IMR-90 (cell line): ENCODE measurements around the gene CFD. TPM values are rescaled to one million over a fixed set of nuclear protein-coding genes. Genes with fewer than 3 reads are reported as not detected.

Experiments used
- ATAC-seq: fragments of 200-7000 bp; cut with Tn5 transposase; 2 replicates; pipeline ENCODE4 v1.9.1; 2020; ENCODE audit warnings: low read depth, mild to moderate bottlenecking, moderate library complexity
- BruUV-seq: library from RNA; stranded (reverse); fragments of 400-500 nt; replicated peaks from 2 replicates; lab custom pipeline; 2021; lab: Mats Ljungman, UMichigan
- CTCF ChIA-PET: fragments of 300-600 bp; formaldehyde crosslinking; extraction: SDS; loops from one replicate; lab custom pipeline; 2021; ENCODE audit warnings: antibody characterized with exemption; lab: Yijun Ruan, JAX
- POLR2A ChIA-PET: fragments of 300-600 bp; sonication (Branson Sonifier 250); formaldehyde crosslinking; loops from one replicate; lab custom pipeline; 2022; ENCODE audit warnings: antibody characterized with exemption; ENCODE audit not compliant: unreplicated experiment; lab: Charles Lee
- DNase-seq: peaks from one replicate; pipeline ENCODE4 v3.0.0; 2013
- H2AFZ ChIP-seq: replicated peaks from 2 replicates; pipeline ENCODE3; 2013; ENCODE audit warnings: low read length, mild to moderate bottlenecking; ENCODE audit not compliant: poor library complexity
- H2AK5ac ChIP-seq: 2 replicates; pipeline ENCODE4 v1.6.1; 2013; ENCODE audit warnings: low read depth, low read length, inconsistent platforms
- H2AK9ac ChIP-seq: replicated peaks from 2 replicates; pipeline ENCODE3; 2013; ENCODE audit warnings: mild to moderate bottlenecking, low read depth, low read length, moderate library complexity; ENCODE audit not compliant: poor library complexity
- H2BK120ac ChIP-seq: 2 replicates; pipeline ENCODE4 v1.6.1; 2013; ENCODE audit warnings: low read depth, low read length, inconsistent platforms
- H2BK15ac ChIP-seq: 3 replicates; pipeline ENCODE4 v1.6.1; 2013; ENCODE audit warnings: low read depth, low read length, inconsistent platforms
- H2BK20ac ChIP-seq: 2 replicates; pipeline ENCODE4 v1.6.1; 2013; ENCODE audit warnings: low read depth, mild to moderate bottlenecking, inconsistent platforms, low read length, moderate library complexity
- H2BK5ac ChIP-seq: 2 replicates; pipeline ENCODE4 v1.6.1; 2013; ENCODE audit warnings: mild to moderate bottlenecking, low read depth, low read length, inconsistent platforms; ENCODE audit not compliant: poor library complexity, severe bottlenecking
- H3K14ac ChIP-seq: replicated peaks from 2 replicates; pipeline ENCODE4 v1.6.1; 2013; ENCODE audit warnings: low read depth, low read length, inconsistent platforms
- H3K18ac ChIP-seq: 2 replicates; pipeline ENCODE4 v1.6.1; 2013; ENCODE audit warnings: low read depth, low read length, control low read depth
- H3K23ac ChIP-seq: 2 replicates; pipeline ENCODE4 v1.6.1; 2013; ENCODE audit warnings: low read depth, low read length, inconsistent platforms
- H3K27ac ChIP-seq: 2 replicates; pipeline ENCODE4 v1.5.1; 2013; ENCODE audit warnings: mild to moderate bottlenecking, control low read depth, low read length; ENCODE audit not compliant: insufficient read depth
- H3K27me3 ChIP-seq: 2 replicates; pipeline ENCODE4 v1.6.1; 2013; ENCODE audit warnings: low read length; ENCODE audit not compliant: control insufficient read depth, insufficient read depth
- H3K36me3 ChIP-seq: 2 replicates; pipeline ENCODE4 v1.6.1; 2013; ENCODE audit warnings: low read length, mixed read lengths; ENCODE audit not compliant: control insufficient read depth, insufficient read depth
- H3K4ac ChIP-seq: 2 replicates; pipeline ENCODE4 v1.6.1; 2013; ENCODE audit warnings: low read depth, low read length, inconsistent platforms
- H3K4me1 ChIP-seq: 2 replicates; pipeline ENCODE4 v1.6.1; 2013; ENCODE audit warnings: low read length, mixed read lengths; ENCODE audit not compliant: control insufficient read depth, insufficient read depth
- H3K4me2 ChIP-seq: 2 replicates; pipeline ENCODE4 v1.6.1; 2013; ENCODE audit warnings: low read depth, mild to moderate bottlenecking, control low read depth, low read length, moderate library complexity
- H3K4me3 ChIP-seq: 2 replicates; pipeline ENCODE4 v1.5.1; 2013; ENCODE audit warnings: low read depth, mild to moderate bottlenecking, control low read depth, low read length, moderate library complexity; ENCODE audit not compliant: insufficient read depth
- H3K56ac ChIP-seq: 2 replicates; pipeline ENCODE4 v1.6.1; 2013; ENCODE audit warnings: low read length, inconsistent platforms; ENCODE audit not compliant: insufficient read depth; ENCODE audit errors: extremely low read depth
- H3K79me1 ChIP-seq, 2 experiments: 2 replicates each; pipeline ENCODE4 v1.6.1; 2013; ENCODE audit warnings: low read length in 2 of 2, inconsistent platforms in 1 of 2, low read depth in 1 of 2
- H3K9ac ChIP-seq: 2 replicates; pipeline ENCODE4 v1.6.1; 2013; ENCODE audit warnings: low read depth, low read length, control low read depth
- H3K9me1 ChIP-seq: 2 replicates; pipeline ENCODE4 v1.6.1; 2013; ENCODE audit warnings: low read length, inconsistent platforms; ENCODE audit not compliant: insufficient read depth
- H3K9me3 ChIP-seq: 2 replicates; pipeline ENCODE4 v1.6.1; 2013; ENCODE audit warnings: low read length; ENCODE audit not compliant: control insufficient read depth, insufficient read depth
- H4K20me1 ChIP-seq: 2 replicates; pipeline ENCODE4 v1.6.1; 2013; ENCODE audit warnings: low read length, inconsistent platforms; ENCODE audit not compliant: insufficient read depth
- H4K5ac ChIP-seq: 2 replicates; pipeline ENCODE4 v1.6.1; 2013; ENCODE audit warnings: mild to moderate bottlenecking, low read depth, low read length, control low read depth
- H4K8ac ChIP-seq, 2 experiments: 2 replicates each; pipeline ENCODE4 v1.6.1; 2013; ENCODE audit warnings: low read depth in 2 of 2, low read length in 2 of 2, control low read depth in 1 of 2, inconsistent platforms in 1 of 2
- H4K91ac ChIP-seq: 2 replicates; pipeline ENCODE4 v1.6.1; 2013; ENCODE audit warnings: low read depth, low read length, inconsistent platforms; ENCODE audit not compliant: insufficient read depth
- BHLHE40 ChIP-seq: fragments of 150-350 bp; IDR thresholded peaks from 2 replicates; pipeline ENCODE4 v1.6.1; 2016; ENCODE audit warnings: mild to moderate bottlenecking, low read depth, low read length
- CEBPB ChIP-seq: IDR thresholded peaks from 2 replicates; pipeline ENCODE4 v1.6.1; 2012; ENCODE audit warnings: low read depth, low read length, improper control_type of control experiment
- CHD1 ChIP-seq: IDR thresholded peaks from 2 replicates; pipeline ENCODE4 v1.6.1; 2012; ENCODE audit warnings: low read depth, low read length, improper control_type of control experiment
- CTCF ChIP-seq: conservative IDR thresholded peaks from 2 replicates; pipeline ENCODE4 v1.5.1; 2012; ENCODE audit warnings: mild to moderate bottlenecking, low read depth, low read length, improper control_type of control experiment
- ELK1 ChIP-seq: fragments of 150-350 bp; IDR thresholded peaks from 2 replicates; pipeline ENCODE4 v1.6.1; 2016; ENCODE audit warnings: low read depth, mild to moderate bottlenecking, low read length, moderate library complexity, borderline replicate concordance
- FOS ChIP-seq: fragments of 150-350 bp; IDR thresholded peaks from 2 replicates; pipeline ENCODE4 v1.6.1; 2016; ENCODE audit warnings: low read depth, low read length
- MAFK ChIP-seq: IDR thresholded peaks from 2 replicates; pipeline ENCODE4 v1.6.1; 2012; ENCODE audit warnings: low read depth, low read length, improper control_type of control experiment
- MAZ ChIP-seq: IDR thresholded peaks from 2 replicates; pipeline ENCODE4 v1.6.1; 2012; ENCODE audit warnings: low read depth, mild to moderate bottlenecking, low read length, improper control_type of control experiment, moderate library complexity, borderline replicate concordance
- MXI1 ChIP-seq: IDR thresholded peaks from 2 replicates; pipeline ENCODE4 v1.6.1; 2012; ENCODE audit warnings: low read depth, mild to moderate bottlenecking, low read length, moderate library complexity, borderline replicate concordance
- NFE2L2 ChIP-seq: fragments of 150-350 bp; IDR thresholded peaks from 2 replicates; pipeline ENCODE4 v1.6.1; 2016; ENCODE audit warnings: low read depth, mild to moderate bottlenecking, low read length
- POLR2A ChIP-seq: IDR thresholded peaks from 2 replicates; pipeline ENCODE4 v1.6.1; 2012; ENCODE audit warnings: mild to moderate bottlenecking, low read depth, low read length
- RAD21 ChIP-seq: IDR thresholded peaks from 2 replicates; pipeline ENCODE4 v1.6.1; 2012; ENCODE audit warnings: low read length, improper control_type of control experiment
- RCOR1 ChIP-seq: IDR thresholded peaks from 2 replicates; pipeline ENCODE4 v1.6.1; 2012; ENCODE audit warnings: mild to moderate bottlenecking, low read length, improper control_type of control experiment; ENCODE audit not compliant: insufficient replicate concordance
- RFX5 ChIP-seq: IDR thresholded peaks from 2 replicates; pipeline ENCODE4 v1.8.0; 2012; ENCODE audit warnings: low read depth, mild to moderate bottlenecking, low read length, moderate library complexity
- SMC3 ChIP-seq: fragments of 150-350 bp; IDR thresholded peaks from 2 replicates; pipeline ENCODE4 v1.6.1; 2016; ENCODE audit warnings: low read depth, mild to moderate bottlenecking, antibody characterized with exemption, low read length, moderate library complexity
- USF2 ChIP-seq: fragments of 150-350 bp; IDR thresholded peaks from 2 replicates; pipeline ENCODE4 v1.6.1; 2017; ENCODE audit warnings: mild to moderate bottlenecking, antibody characterized with exemption, low read length, low read depth
- WGBS, 2 experiments: methylation state at CpG; one replicate each; pipeline versions ENCODE4 v1.1.5 to v1.1.7; 2013; ENCODE audit warnings: missing lambda C conversion rate in 2 of 2; ENCODE audit not compliant: insufficient read length in 1 of 2; ENCODE audit errors: extremely low coverage in 2 of 2; 5-methylcytosine and 5-hydroxymethylcytosine counted together
- dilution Hi-C: fragments of 300-500 bp; cut with HindIII; formaldehyde crosslinking; loops from one replicate; pipeline ENCODE4 v1.14.3; 2018; ENCODE audit warnings: low sequenced_read_pairs; ENCODE audit not compliant: unreplicated experiment
- in situ Hi-C: fragments of 300-500 bp; cut with MboI; formaldehyde crosslinking; loops from 3 replicates; pipeline ENCODE4 v1.14.3; 2019; ENCODE audit warnings: low sequenced_read_pairs, inconsistent platforms, mixed read lengths
- intact Hi-C: fragments of 100-400 bp; cut with micrococcal nuclease; formaldehyde crosslinking; loops from 2 replicates; pipeline ENCODE4 v1.10.0; 2022
- polyA plus RNA-seq, 3 experiments: library from polyadenylated mRNA; depleted of rRNA; stranded (reverse); fragments of >200 nt; gene quantifications; 2 replicates each; pipeline ENCODE4 v1.2.3, GENCODE V29; 2012; ENCODE audit warnings: low replicate concordance in 1 of 3
- total RNA-seq: library from RNA; depleted of rRNA; stranded (reverse); fragments of >200 nt; gene quantifications from 2 replicates; pipeline ENCODE4 v1.2.3, GENCODE V29; 2012

Gene CFD
- total and polyA plus RNA-seq, 2 of the 4 experiments (the other 2 are of a cell fraction): 1.4 to 2.8 TPM

GRCh38 chr19:890831-891230, 31.4 kb downstream of the CFD start:
- Histone ChIP-seq H3K36me3 (peaks cover 35% of the 10 kb centered on the region), H4K91ac (no peak overlapping the region), H3K9ac (no peak overlapping the region), H2AK5ac (no peak overlapping the region), H3K4me1 (no peaks in the 10 kb centered on the region), H3K79me1 (peaks cover 13 to 39% of the 10 kb centered on the region in 2 experiments), H2BK15ac (no peak overlapping the region), H3K23ac (no peak overlapping the region), H4K5ac (no peak overlapping the region), H2AK9ac (no peak overlapping the region), H3K27me3 (no peaks in the 10 kb centered on the region), H2AFZ (no peak overlapping the region), H3K18ac (no peak overlapping the region), H3K4me2 (no peak overlapping the region), H3K27ac (no peak overlapping the region), H4K8ac (no peak overlapping the region), H3K9me3 (no peaks in the 10 kb centered on the region), H2BK5ac (no peak overlapping the region), H3K14ac (no peak overlapping the region), H3K4ac (no peak overlapping the region), H4K20me1 (peaks cover 6% of the 10 kb centered on the region; the same call in 1 of the 2 replicates), H2BK120ac (no peak overlapping the region), H2BK20ac (no peak overlapping the region), H3K56ac (no peak overlapping the region), H3K4me3 (no peak overlapping the region), H3K9me1 (peaks cover 6% of the 10 kb centered on the region; the same call in 1 of the 2 replicates)
- intact Hi-C loops: no loop called here
- in situ Hi-C loops: no loop called here
- CTCF ChIA-PET: no interaction called here
- 60% methylated on average over 1 of the region's 18 CpGs; no CpG with 5 or more reads in 1 of the 2 experiments for WGBS, 2 experiments
- DNase-seq: no peak
- POLR2A ChIA-PET: no interaction called here
- dilution Hi-C loops: no loop called here
- BruUV-seq: no TSS peak
- no peak for ATAC-seq
- no peak for TF ChIP-seq CHD1
- no peak for TF ChIP-seq RCOR1
- TF ChIP-seq SMC3: no peak
- TF ChIP-seq BHLHE40: no peak
- TF ChIP-seq USF2: no peak
- TF ChIP-seq MAFK: no peak
- TF ChIP-seq RFX5: no peak
- TF ChIP-seq ELK1: no peak
- no peak for TF ChIP-seq FOS
- no peak for TF ChIP-seq RAD21
- no peak for TF ChIP-seq MAZ
- no peak for TF ChIP-seq NFE2L2
- TF ChIP-seq MXI1: no peak
- no peak for TF ChIP-seq POLR2A
- TF ChIP-seq CTCF: no peak
- TF ChIP-seq CEBPB: no peak
